Lower leg skin (tissue), 3 donors: Measurements from ENCODE around the gene TESK2.

Experiments used
- POLR2A ChIP-seq, 2 donors: fragments of 450-650 bp; IDR thresholded peaks; one replicate each; pipeline ENCODE4 v1.6.1; 2016 to 2017; ENCODE audit warnings: antibody characterized with exemption in 2 of 2, mild to moderate bottlenecking in 1 of 2, moderate library complexity in 1 of 2
- TF ChIP-seq, protein P1 (sequence below), 3 donors: fragments of 450-650 bp; IDR thresholded peaks; one replicate each; pipeline ENCODE4 v1.5.1; 2016; ENCODE audit warnings: antibody characterized with exemption in 3 of 3, mild to moderate bottlenecking in 3 of 3, moderate library complexity in 2 of 3

DNA sequence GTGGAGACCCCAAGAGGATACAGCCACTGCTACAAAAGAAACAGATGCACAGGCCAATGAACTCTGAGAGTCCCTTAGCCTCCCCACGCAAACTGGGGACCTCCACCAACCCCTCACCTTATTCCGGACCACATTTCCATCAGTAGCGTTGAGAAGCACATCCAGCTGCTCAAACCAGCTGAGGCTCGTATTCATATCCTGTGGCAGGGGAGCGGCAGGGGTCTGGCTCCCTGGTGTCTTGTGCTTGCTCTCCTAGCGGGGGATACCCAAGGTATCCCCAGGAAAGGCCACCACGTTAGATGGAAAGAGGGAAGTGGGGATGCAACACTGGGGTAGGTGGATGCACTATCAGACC lies 8.4 kb upstream of the TESK2 start:
- TF ChIP-seq, protein P1, sequence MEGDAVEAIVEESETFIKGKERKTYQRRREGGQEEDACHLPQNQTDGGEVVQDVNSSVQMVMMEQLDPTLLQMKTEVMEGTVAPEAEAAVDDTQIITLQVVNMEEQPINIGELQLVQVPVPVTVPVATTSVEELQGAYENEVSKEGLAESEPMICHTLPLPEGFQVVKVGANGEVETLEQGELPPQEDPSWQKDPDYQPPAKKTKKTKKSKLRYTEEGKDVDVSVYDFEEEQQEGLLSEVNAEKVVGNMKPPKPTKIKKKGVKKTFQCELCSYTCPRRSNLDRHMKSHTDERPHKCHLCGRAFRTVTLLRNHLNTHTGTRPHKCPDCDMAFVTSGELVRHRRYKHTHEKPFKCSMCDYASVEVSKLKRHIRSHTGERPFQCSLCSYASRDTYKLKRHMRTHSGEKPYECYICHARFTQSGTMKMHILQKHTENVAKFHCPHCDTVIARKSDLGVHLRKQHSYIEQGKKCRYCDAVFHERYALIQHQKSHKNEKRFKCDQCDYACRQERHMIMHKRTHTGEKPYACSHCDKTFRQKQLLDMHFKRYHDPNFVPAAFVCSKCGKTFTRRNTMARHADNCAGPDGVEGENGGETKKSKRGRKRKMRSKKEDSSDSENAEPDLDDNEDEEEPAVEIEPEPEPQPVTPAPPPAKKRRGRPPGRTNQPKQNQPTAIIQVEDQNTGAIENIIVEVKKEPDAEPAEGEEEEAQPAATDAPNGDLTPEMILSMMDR (IDR thresholded peaks at IDR 0.05) = no peak
- TF ChIP-seq POLR2A (IDR thresholded peaks at IDR 0.05) = no peak
